HEK293 (cell line): ENCODE data around the gene BORCS6.
A peak's percentile ranks its signal among the peaks of the same experiment; 100 is the strongest.

Experiments
- BCL6B ChIP-seq: fragments of 450-650 bp; formaldehyde crosslinking; IDR thresholded peaks from 2 replicates; pipeline ENCODE4 v1.5.1; 2017; ENCODE audit warnings: missing biosample characterization, missing genetic modification characterization
- FEZF1 ChIP-seq: fragments of 450-650 bp; formaldehyde crosslinking; IDR thresholded peaks from 2 replicates; pipeline ENCODE4 v1.5.1; 2016; ENCODE audit warnings: missing biosample characterization, missing genetic modification characterization
- HOXC10 ChIP-seq: sonication (generic); formaldehyde crosslinking; IDR thresholded peaks from 2 replicates; pipeline ENCODE4 v1.8.1; 2023; ENCODE audit warnings: mild to moderate bottlenecking, missing genetic modification reagents
- KLF10 ChIP-seq: fragments of 450-650 bp; IDR thresholded peaks from 2 replicates; pipeline ENCODE4 v1.5.1; 2018; ENCODE audit warnings: missing biosample characterization, mild to moderate bottlenecking, missing genetic modification characterization
- KLF16 ChIP-seq: fragments of 450-650 bp; formaldehyde crosslinking; IDR thresholded peaks from 2 replicates; pipeline ENCODE4 v1.5.1; 2017; ENCODE audit warnings: missing biosample characterization, missing genetic modification characterization
- MZF1 ChIP-seq: fragments of 450-650 bp; formaldehyde crosslinking; IDR thresholded peaks from 2 replicates; pipeline ENCODE4 v1.5.1; 2017; ENCODE audit warnings: missing biosample characterization, missing genetic modification characterization, borderline replicate concordance
- OVOL3 ChIP-seq: fragments of 450-650 bp; formaldehyde crosslinking; IDR thresholded peaks from 2 replicates; pipeline ENCODE4 v1.5.1; 2016; ENCODE audit warnings: missing biosample characterization, missing genetic modification characterization
- SETDB1 ChIP-seq: IDR thresholded peaks from one replicate; pipeline ENCODE4 v1.6.1; 2017; ENCODE audit warnings: mild to moderate bottlenecking, low read length, moderate library complexity, mixed read lengths; ENCODE audit not compliant: insufficient read length
- ZBTB10 ChIP-seq: fragments of 450-650 bp; formaldehyde crosslinking; IDR thresholded peaks from 2 replicates; pipeline ENCODE4 v1.5.1; 2016; ENCODE audit warnings: missing biosample characterization, missing genetic modification characterization
- ZNF10 ChIP-seq: fragments of 450-650 bp; formaldehyde crosslinking; IDR thresholded peaks from 2 replicates; pipeline ENCODE4 v1.5.1; 2017; ENCODE audit warnings: missing biosample characterization, missing genetic modification characterization
- ZNF174 ChIP-seq: fragments of 450-650 bp; formaldehyde crosslinking; IDR thresholded peaks from 2 replicates; pipeline ENCODE4 v1.5.0; 2017; ENCODE audit warnings: missing biosample characterization, mild to moderate bottlenecking, missing genetic modification characterization
- ZNF280D ChIP-seq: fragments of 450-650 bp; formaldehyde crosslinking; IDR thresholded peaks from 2 replicates; pipeline ENCODE4 v1.5.1; 2016; ENCODE audit warnings: missing biosample characterization, missing genetic modification characterization
- ZNF292 ChIP-seq: fragments of 450-650 bp; formaldehyde crosslinking; IDR thresholded peaks from 2 replicates; pipeline ENCODE4 v1.5.1; 2016; ENCODE audit warnings: low read depth, missing biosample characterization, missing genetic modification characterization, borderline replicate concordance
- ZNF426 ChIP-seq: fragments of 450-650 bp; formaldehyde crosslinking; IDR thresholded peaks from 2 replicates; pipeline ENCODE4 v1.5.1; 2017; ENCODE audit warnings: missing biosample characterization, missing genetic modification characterization, mild to moderate bottlenecking, inconsistent platforms, moderate library complexity
- ZNF571 ChIP-seq: fragments of 450-650 bp; formaldehyde crosslinking; IDR thresholded peaks from 2 replicates; pipeline ENCODE4 v1.5.0; 2017; ENCODE audit warnings: missing biosample characterization, missing genetic modification characterization
- ZNF624 ChIP-seq: fragments of 450-650 bp; formaldehyde crosslinking; IDR thresholded peaks from 2 replicates; pipeline ENCODE4 v1.5.1; 2017; ENCODE audit warnings: missing biosample characterization, missing genetic modification characterization
- ZNF704 ChIP-seq: fragments of 450-650 bp; formaldehyde crosslinking; IDR thresholded peaks from 2 replicates; pipeline ENCODE4 v1.5.1; 2016; ENCODE audit warnings: missing biosample characterization, missing genetic modification characterization
- ZNF776 ChIP-seq: fragments of 450-650 bp; formaldehyde crosslinking; IDR thresholded peaks from 2 replicates; pipeline ENCODE4 v1.5.0; 2017; ENCODE audit warnings: missing biosample characterization, missing genetic modification characterization, borderline replicate concordance
- ZNF777 ChIP-seq: fragments of 450-650 bp; formaldehyde crosslinking; IDR thresholded peaks from 2 replicates; pipeline ENCODE4 v1.5.1; 2017; ENCODE audit warnings: missing biosample characterization, missing genetic modification characterization, borderline replicate concordance
- TF ChIP-seq, protein P1 (sequence below): fragments of 450-650 bp; formaldehyde crosslinking; IDR thresholded peaks from 2 replicates; pipeline ENCODE4 v1.5.1; 2016; ENCODE audit warnings: missing biosample characterization, missing genetic modification characterization
- TF ChIP-seq, protein P2 (sequence below): fragments of 450-650 bp; formaldehyde crosslinking; IDR thresholded peaks from 2 replicates; pipeline ENCODE4 v1.5.1; 2017; ENCODE audit warnings: missing biosample characterization, mild to moderate bottlenecking, missing genetic modification characterization, moderate library complexity
- TF ChIP-seq, protein P3 (sequence below): fragments of 450-650 bp; formaldehyde crosslinking; IDR thresholded peaks from 2 replicates; pipeline ENCODE4 v1.5.1; 2016; ENCODE audit warnings: missing biosample characterization, missing genetic modification characterization
- TF ChIP-seq, protein P4 (sequence below): fragments of 450-650 bp; formaldehyde crosslinking; IDR thresholded peaks from 2 replicates; pipeline ENCODE4 v1.5.1; 2016; ENCODE audit warnings: missing biosample characterization, missing genetic modification characterization

BORCS6 gene

GRCh38 chr17:8209907-8210760, 20.2 kb upstream of the BORCS6 start, which contains the start of gene AURKB (continued):
- TF ChIP-seq KLF16 (tag by site-specific recombination): peak; percentile 92
- no peak for TF ChIP-seq ZNF776 (tag by site-specific recombination)
- TF ChIP-seq MZF1 (tag by site-specific recombination): no peak
- TF ChIP-seq ZBTB10 (tag by site-specific recombination): 0 out of 2 replicates have a peak, but pooled peaks have one; percentile 47
- TF ChIP-seq SETDB1: no peak
- no peak for TF ChIP-seq ZNF174 (tag by site-specific recombination)
- no peak for TF ChIP-seq ZNF426 (tag by site-specific recombination)
- peak; percentile 10; the same call in 1 of the 2 replicates for TF ChIP-seq ZNF10 (tag by site-specific recombination)
- no peak for TF ChIP-seq ZNF624 (tag by site-specific recombination)
- TF ChIP-seq, protein P1, sequence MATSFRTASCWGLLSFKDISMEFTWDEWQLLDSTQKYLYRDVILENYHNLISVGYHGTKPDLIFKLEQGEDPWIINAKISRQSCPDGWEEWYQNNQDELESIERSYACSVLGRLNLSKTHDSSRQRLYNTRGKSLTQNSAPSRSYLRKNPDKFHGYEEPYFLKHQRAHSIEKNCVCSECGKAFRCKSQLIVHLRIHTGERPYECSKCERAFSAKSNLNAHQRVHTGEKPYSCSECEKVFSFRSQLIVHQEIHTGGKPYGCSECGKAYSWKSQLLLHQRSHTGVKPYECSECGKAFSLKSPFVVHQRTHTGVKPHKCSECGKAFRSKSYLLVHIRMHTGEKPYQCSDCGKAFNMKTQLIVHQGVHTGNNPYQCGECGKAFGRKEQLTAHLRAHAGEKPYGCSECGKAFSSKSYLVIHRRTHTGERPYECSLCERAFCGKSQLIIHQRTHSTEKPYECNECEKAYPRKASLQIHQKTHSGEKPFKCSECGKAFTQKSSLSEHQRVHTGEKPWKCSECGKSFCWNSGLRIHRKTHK: no peak
- TF ChIP-seq, protein P2, sequence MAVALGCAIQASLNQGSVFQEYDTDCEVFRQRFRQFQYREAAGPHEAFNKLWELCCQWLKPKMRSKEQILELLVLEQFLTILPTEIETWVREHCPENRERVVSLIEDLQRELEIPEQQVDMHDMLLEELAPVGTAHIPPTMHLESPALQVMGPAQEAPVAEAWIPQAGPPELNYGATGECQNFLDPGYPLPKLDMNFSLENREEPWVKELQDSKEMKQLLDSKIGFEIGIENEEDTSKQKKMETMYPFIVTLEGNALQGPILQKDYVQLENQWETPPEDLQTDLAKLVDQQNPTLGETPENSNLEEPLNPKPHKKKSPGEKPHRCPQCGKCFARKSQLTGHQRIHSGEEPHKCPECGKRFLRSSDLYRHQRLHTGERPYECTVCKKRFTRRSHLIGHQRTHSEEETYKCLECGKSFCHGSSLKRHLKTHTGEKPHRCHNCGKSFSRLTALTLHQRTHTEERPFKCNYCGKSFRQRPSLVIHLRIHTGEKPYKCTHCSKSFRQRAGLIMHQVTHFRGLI (tag by site-specific recombination): peak; percentile 59
- TF ChIP-seq ZNF777 (tag by site-specific recombination): no peak
- no peak for TF ChIP-seq FEZF1 (tag by site-specific recombination)
- no peak for TF ChIP-seq HOXC10 (CRISPR knock-in tag)
- TF ChIP-seq KLF10 (tag by site-specific recombination): peak; percentile 71; the same call in 1 of the 2 replicates
- TF ChIP-seq, protein P3, sequence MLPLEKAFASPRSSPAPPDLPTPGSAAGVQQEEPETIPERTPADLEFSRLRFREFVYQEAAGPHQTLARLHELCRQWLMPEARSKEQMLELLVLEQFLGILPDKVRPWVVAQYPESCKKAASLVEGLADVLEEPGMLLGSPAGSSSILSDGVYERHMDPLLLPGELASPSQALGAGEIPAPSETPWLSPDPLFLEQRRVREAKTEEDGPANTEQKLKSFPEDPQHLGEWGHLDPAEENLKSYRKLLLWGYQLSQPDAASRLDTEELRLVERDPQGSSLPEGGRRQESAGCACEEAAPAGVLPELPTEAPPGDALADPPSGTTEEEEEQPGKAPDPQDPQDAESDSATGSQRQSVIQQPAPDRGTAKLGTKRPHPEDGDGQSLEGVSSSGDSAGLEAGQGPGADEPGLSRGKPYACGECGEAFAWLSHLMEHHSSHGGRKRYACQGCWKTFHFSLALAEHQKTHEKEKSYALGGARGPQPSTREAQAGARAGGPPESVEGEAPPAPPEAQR (tag by site-specific recombination): no peak
- TF ChIP-seq, protein P4, sequence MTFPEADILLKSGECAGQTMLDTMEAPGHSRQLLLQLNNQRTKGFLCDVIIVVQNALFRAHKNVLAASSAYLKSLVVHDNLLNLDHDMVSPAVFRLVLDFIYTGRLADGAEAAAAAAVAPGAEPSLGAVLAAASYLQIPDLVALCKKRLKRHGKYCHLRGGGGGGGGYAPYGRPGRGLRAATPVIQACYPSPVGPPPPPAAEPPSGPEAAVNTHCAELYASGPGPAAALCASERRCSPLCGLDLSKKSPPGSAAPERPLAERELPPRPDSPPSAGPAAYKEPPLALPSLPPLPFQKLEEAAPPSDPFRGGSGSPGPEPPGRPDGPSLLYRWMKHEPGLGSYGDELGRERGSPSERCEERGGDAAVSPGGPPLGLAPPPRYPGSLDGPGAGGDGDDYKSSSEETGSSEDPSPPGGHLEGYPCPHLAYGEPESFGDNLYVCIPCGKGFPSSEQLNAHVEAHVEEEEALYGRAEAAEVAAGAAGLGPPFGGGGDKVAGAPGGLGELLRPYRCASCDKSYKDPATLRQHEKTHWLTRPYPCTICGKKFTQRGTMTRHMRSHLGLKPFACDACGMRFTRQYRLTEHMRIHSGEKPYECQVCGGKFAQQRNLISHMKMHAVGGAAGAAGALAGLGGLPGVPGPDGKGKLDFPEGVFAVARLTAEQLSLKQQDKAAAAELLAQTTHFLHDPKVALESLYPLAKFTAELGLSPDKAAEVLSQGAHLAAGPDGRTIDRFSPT (tag by site-specific recombination): no peak
- TF ChIP-seq BCL6B (tag by site-specific recombination): no peak
- TF ChIP-seq ZNF292 (tag by site-specific recombination): no peak
- 0 out of 2 replicates have a peak, but pooled peaks have one; percentile 23 for TF ChIP-seq OVOL3
- no peak for TF ChIP-seq ZNF704 (tag by site-specific recombination)
- no peak for TF ChIP-seq ZNF571 (tag by site-specific recombination)
- TF ChIP-seq ZNF280D (tag by site-specific recombination): no peak
